ENCODE measurements around the gene EPOP. TPM values are rescaled to one million over a fixed set of nuclear protein-coding genes. Genes with fewer than 3 reads are reported as not detected.
A peak's percentile ranks its signal among the peaks of the same experiment; 100 is the strongest.

EPOP gene
- total RNA-seq, 1 donor from 2014 or later = 3.0 TPM

- Mint-ChIP-seq H3K27me3 (no peaks in the 10 kb centered on the region), H3K4me1 (peaks cover 54% of the 10 kb centered on the region), H3K36me3 (ENCODE audit: low read depth) (peaks cover 24% of the 10 kb centered on the region), H3K9me3 (peaks cover 3% of the 10 kb centered on the region), H3K4me3 (peak overlapping the region; percentile 96), H3K27ac (peak overlapping the region; percentile 99)
- intact Hi-C loops (cut with micrococcal nuclease) = loop anchor here (1.0 to 10.0 kb wide), 4 partner anchors 27 to 1162 kb away; partner anchors contain the start of genes CISD3, IKZF3, PIP4K2B and ZPBP2
- no peak for TF ChIP-seq CTCF (IDR thresholded peaks at IDR 0.05)
- ATAC-seq (ENCODE audit: low read depth) (no peak), DNase-seq (peak; percentile 31)
- CTCF ChIA-PET = no interaction called here
- POLR2A ChIA-PET = interaction anchor here (0.5 to 7.4 kb wide), 10 partner anchors 18 to 166 kb away, joined by 3 to 73 read pairs (median 6); partner anchors contain the start of genes LASP1 and PSMB3
These were observed 28.4 kb upstream of the EPOP start for GRCh38 chr17:38702916-38703741.

GRCh38 chr17:38702166-38702915, 27.6 kb upstream of the EPOP start:
- Mint-ChIP-seq H3K36me3 (ENCODE audit: low read depth) (peaks cover 17% of the 10 kb centered on the region), H3K27me3 (no peaks in the 10 kb centered on the region), H3K9me3 (peaks cover 3% of the 10 kb centered on the region), H3K4me1 (peaks cover 48% of the 10 kb centered on the region), H3K27ac (peak overlapping the region; percentile 99), H3K4me3 (peak overlapping the region; percentile 96)
- DNase-seq = peak; percentile 77
- POLR2A ChIA-PET = interaction anchor here (0.5 to 7.4 kb wide), 17 partner anchors 26 to 451 kb away, joined by 3 to 73 read pairs (median 3); partner anchors contain the start of genes CISD3, LASP1, MRPL45 and PSMB3
- intact Hi-C loops (cut with micrococcal nuclease) = loop anchor here (1.0 to 10.0 kb wide), 4 partner anchors 28 to 1162 kb away; partner anchors contain the start of genes CISD3, IKZF3, PIP4K2B and ZPBP2
- TF ChIP-seq CTCF (IDR thresholded peaks at IDR 0.05) = no peak
- CTCF ChIA-PET = no interaction called here
- ATAC-seq (ENCODE audit: low read depth) = peak; percentile 28

- intact Hi-C loops (cut with micrococcal nuclease) = loop anchor here (1.0 to 10.0 kb wide), 6 partner anchors 24 to 1163 kb away; partner anchors contain the start of genes CISD3, IKZF3, PIP4K2B and PSMB3
- POLR2A ChIA-PET = interaction anchor here (0.9 to 7.4 kb wide), 16 partner anchors 24 to 452 kb away, joined by 3 to 73 read pairs (median 3); partner anchors contain the start of genes CISD3, EPOP, LASP1 and MRPL45
- peaks cover 15% of the 10 kb centered on the region for H3K36me3 Mint-ChIP-seq (ENCODE audit: low read depth)
These were observed 26.9 kb upstream of the EPOP start for GRCh38 chr17:38701504-38702165.

GRCh38 chr17:38698760-38699159, 24.0 kb upstream of the EPOP start:
- Mint-ChIP-seq H3K4me3 (no peak overlapping the region), H3K27ac (no peak overlapping the region), H3K36me3 (ENCODE audit: low read depth) (peaks cover 6% of the 10 kb centered on the region), H3K27me3 (no peaks in the 10 kb centered on the region), H3K4me1 (peaks cover 35% of the 10 kb centered on the region), H3K9me3 (peaks cover 3% of the 10 kb centered on the region)
- intact Hi-C loops (cut with micrococcal nuclease) = no loop called here
- ATAC-seq (ENCODE audit: low read depth) (no peak), DNase-seq (no peak)
- no peak for TF ChIP-seq CTCF (IDR thresholded peaks at IDR 0.05)
- ChIA-PET POLR2A (interaction anchor here (0.6 kb wide), 1 partner anchor 38 kb away, joined by 6 read pairs; no protein-coding TSS in a partner anchor), CTCF (interaction anchor here (1.4 kb wide), 1 partner anchor 22 kb away, joined by 3 read pairs; no protein-coding TSS in a partner anchor)

More at GRCh38 chr17:38701504-38702165, 26.9 kb upstream of the EPOP start:
- ATAC-seq (ENCODE audit: low read depth) = peak; percentile 52
- H3K27me3 Mint-ChIP-seq = no peaks in the 10 kb centered on the region
- CTCF ChIA-PET = no interaction called here
- TF ChIP-seq CTCF (IDR thresholded peaks at IDR 0.05) = no peak
- peak overlapping the region; percentile 97 for H3K27ac Mint-ChIP-seq
- DNase-seq = no peak
- H3K4me3 Mint-ChIP-seq = peak overlapping the region; percentile 86
- peaks cover 47% of the 10 kb centered on the region for H3K4me1 Mint-ChIP-seq
- H3K9me3 Mint-ChIP-seq = peaks cover 3% of the 10 kb centered on the region
